Measurements from ENCODE around the gene ZWILCH. TPM values are rescaled to one million over a fixed set of nuclear protein-coding genes. Genes with fewer than 3 reads are reported as not detected.
"Not testable (repeated sequence)": the region's sequence is repeated elsewhere in the genome, so short reads cannot be mapped to it uniquely, and the experiment has no call there.

Gene ZWILCH
- total and polyA plus RNA-seq, 2 experiments from 2014 or later: 9.8 to 17.8 TPM

- Histone ChIP-seq H3K36me3 (replicated peaks; ENCODE audit: insufficient read depth, low read depth) (peaks cover 11% of the 10 kb centered on the region), H3K4me3 (no peak overlapping the region), H3K27me3 (no peaks in the 10 kb centered on the region), H3K4me1 (ENCODE audit: insufficient read depth) (peaks cover 13% of the 10 kb centered on the region), H3K9me2 (replicated peaks; ENCODE audit: insufficient read depth) (no peaks in the 10 kb centered on the region), H3K9me3 (ENCODE audit: low read depth) (no peaks in the 10 kb centered on the region), H4K20me1 (ENCODE audit: insufficient read depth, poor library complexity, severe bottlenecking) (peaks cover 31% of the 10 kb centered on the region), H2AFZ (no peak overlapping the region), H3K4me2 (peak overlapping the region; percentile 91), H3K79me2 (peaks cover 59% of the 10 kb centered on the region), H3K27ac (peak overlapping the region; percentile 99)
- WGBS (ENCODE audit: low lambda C conversion rate, missing lambda C conversion rate): 90% methylated on average over 10 of the region's 10 CpGs
- no peak for TF ChIP-seq CTCF (IDR thresholded peaks at IDR 0.05; ENCODE audit: poor library complexity)
- no peak for TF ChIP-seq EZH2phosphoT487 (IDR thresholded peaks at IDR 0.05; ENCODE audit: low read depth, severe bottlenecking, unreplicated experiment)
- no peak for TF ChIP-seq EZH2 (IDR thresholded peaks at IDR 0.05; ENCODE audit: borderline replicate concordance)
- no peak for DNase-seq (ENCODE audit: low spot score)
These were observed 2.6 kb upstream of the ZWILCH start for GRCh38 chr15:66502491-66502890.

- H3K9me3 ChIP-seq (ENCODE audit: low read depth); H3K9me2 ChIP-seq (replicated peaks; ENCODE audit: insufficient read depth); H2AFZ ChIP-seq; H3K27me3 ChIP-seq; DNase-seq (ENCODE audit: low spot score): not testable (repeated sequence)
- peak overlapping the region; percentile 91 for H3K4me2 ChIP-seq
- peaks cover 59% of the 10 kb centered on the region for H3K79me2 ChIP-seq
- H3K4me1 ChIP-seq (ENCODE audit: insufficient read depth): peaks cover 13% of the 10 kb centered on the region
- H3K36me3 ChIP-seq (replicated peaks; ENCODE audit: insufficient read depth, low read depth): peaks cover 11% of the 10 kb centered on the region
- peak overlapping the region; percentile 99 for H3K27ac ChIP-seq
- H3K4me3 ChIP-seq: peak overlapping the region; percentile 91
- H4K20me1 ChIP-seq (ENCODE audit: insufficient read depth, poor library complexity, severe bottlenecking): peaks cover 31% of the 10 kb centered on the region
- whole genome bisulfite sequencing (ENCODE audit: low lambda C conversion rate, missing lambda C conversion rate): 41% methylated on average over 13 of the region's 13 CpGs
These were observed 2.0 kb upstream of the ZWILCH start for GRCh38 chr15:66503041-66503648.

GRCh38 chr15:66503780-66504562 is 1.2 kb upstream of the ZWILCH start:
- Histone ChIP-seq H3K27me3 (no peaks in the 10 kb centered on the region), H3K4me1 (ENCODE audit: insufficient read depth) (peaks cover 13% of the 10 kb centered on the region), H3K79me2 (peaks cover 63% of the 10 kb centered on the region), H4K20me1 (ENCODE audit: insufficient read depth, poor library complexity, severe bottlenecking) (peaks cover 31% of the 10 kb centered on the region), H3K27ac (peak overlapping the region; percentile 99), H3K4me3 (peak overlapping the region; percentile 91), H3K9me3 (ENCODE audit: low read depth) (no peaks in the 10 kb centered on the region), H3K4me2 (peak overlapping the region; percentile 91), H3K9me2 (replicated peaks; ENCODE audit: insufficient read depth) (no peaks in the 10 kb centered on the region), H3K36me3 (replicated peaks; ENCODE audit: insufficient read depth, low read depth) (peaks cover 11% of the 10 kb centered on the region), H2AFZ (no peak overlapping the region)
- under 1% methylated on average over 12 of the region's 12 CpGs for WGBS (ENCODE audit: low lambda C conversion rate, missing lambda C conversion rate)
- TF ChIP-seq EZH2 (IDR thresholded peaks at IDR 0.05; ENCODE audit: borderline replicate concordance) (no peak), EZH2phosphoT487 (IDR thresholded peaks at IDR 0.05; ENCODE audit: low read depth, severe bottlenecking, unreplicated experiment) (no peak), CTCF (IDR thresholded peaks at IDR 0.05; ENCODE audit: poor library complexity) (no peak)
- DNase-seq (ENCODE audit: low spot score): no peak

GRCh38 chr15:66505430-66505811 is 295 bp downstream of the ZWILCH start:
- under 1% methylated on average over 13 of the region's 13 CpGs for WGBS (ENCODE audit: low lambda C conversion rate, missing lambda C conversion rate)
- peak overlapping the region; percentile 91 for H3K4me3 ChIP-seq
- H3K27ac ChIP-seq: peak overlapping the region; percentile 99
- TF ChIP-seq EZH2phosphoT487 (IDR thresholded peaks at IDR 0.05; ENCODE audit: low read depth, severe bottlenecking, unreplicated experiment) (no peak), EZH2 (IDR thresholded peaks at IDR 0.05; ENCODE audit: borderline replicate concordance) (no peak), CTCF (IDR thresholded peaks at IDR 0.05; ENCODE audit: poor library complexity) (no peak)
- H3K9me2 ChIP-seq (replicated peaks; ENCODE audit: insufficient read depth): no peaks in the 10 kb centered on the region
- H3K4me2 ChIP-seq: peak overlapping the region; percentile 91
- no peaks in the 10 kb centered on the region for H3K9me3 ChIP-seq (ENCODE audit: low read depth)
- H2AFZ ChIP-seq: peak overlapping the region; percentile 95
- H3K27me3 ChIP-seq: no peaks in the 10 kb centered on the region
- peaks cover 31% of the 10 kb centered on the region for H4K20me1 ChIP-seq (ENCODE audit: insufficient read depth, poor library complexity, severe bottlenecking)
- peaks cover 59% of the 10 kb centered on the region for H3K79me2 ChIP-seq
- H3K36me3 ChIP-seq (replicated peaks; ENCODE audit: insufficient read depth, low read depth): peaks cover 11% of the 10 kb centered on the region
- H3K4me1 ChIP-seq (ENCODE audit: insufficient read depth): peaks cover 13% of the 10 kb centered on the region
- no peak for DNase-seq (ENCODE audit: low spot score)
